ENCODE results near the gene CHD9.
A peak's percentile ranks its signal among the peaks of the same experiment; 100 is the strongest.

Gene CHD9

GRCh38 chr16:53224951-53225533 lies 170.3 kb downstream of the CHD9 start:
- no peak for DNase-seq (ENCODE audit: low read depth, low spot score)
- ChIA-PET POLR2A (no interaction called here), CTCF (interaction anchor here (0.9 kb wide), 1 partner anchor 167 kb away, joined by 3 read pairs; no protein-coding TSS in a partner anchor)
- no peak overlapping the region for H3K4me3 ChIP-seq (ENCODE audit: low read depth, low read length)
- no peak for TF ChIP-seq CTCF (IDR thresholded peaks at IDR 0.05; ENCODE audit: insufficient read depth, low read length, missing control alignments)

- CTCF ChIA-PET: interaction anchor here (0.6 to 1.6 kb wide), 3 partner anchors 9 to 178 kb away, joined by 3 to 7 read pairs (median 4); partner anchors contain the start of gene CHD9
- no peak overlapping the region for H3K4me3 ChIP-seq (ENCODE audit: low read depth, low read length)
- no peak for TF ChIP-seq CTCF (IDR thresholded peaks at IDR 0.05; ENCODE audit: insufficient read depth, low read length, missing control alignments)
- POLR2A ChIA-PET: no interaction called here
- DNase-seq (ENCODE audit: low read depth, low spot score): no peak
Measured at GRCh38 chr16:53232826-53233529, 178.2 kb downstream of the CHD9 start.

- DNase-seq (ENCODE audit: low read depth, low spot score): no peak
- ChIA-PET POLR2A (no interaction called here), CTCF (no interaction called here)
- H3K4me3 ChIP-seq (ENCODE audit: low read depth, low read length): no peak overlapping the region
- no peak for TF ChIP-seq CTCF (IDR thresholded peaks at IDR 0.05; ENCODE audit: insufficient read depth, low read length, missing control alignments)
Measured at GRCh38 chr16:53234836-53235235, 180.0 kb downstream of the CHD9 start.

- ChIA-PET CTCF (no interaction called here), POLR2A (no interaction called here)
- no peak for DNase-seq (ENCODE audit: low read depth, low spot score)
- no peak overlapping the region for H3K4me3 ChIP-seq (ENCODE audit: low read depth, low read length)
- no peak for TF ChIP-seq CTCF (IDR thresholded peaks at IDR 0.05; ENCODE audit: insufficient read depth, low read length, missing control alignments)
Measured at GRCh38 chr16:53235851-53236250, 181.1 kb downstream of the CHD9 start.

- ChIA-PET CTCF (no interaction called here), POLR2A (no interaction called here)
- no peak overlapping the region for H3K4me3 ChIP-seq (ENCODE audit: low read depth, low read length)
- DNase-seq (ENCODE audit: low read depth, low spot score): no peak
- no peak for TF ChIP-seq CTCF (IDR thresholded peaks at IDR 0.05; ENCODE audit: insufficient read depth, low read length, missing control alignments)
Measured at GRCh38 chr16:53249331-53249730, 194.5 kb downstream of the CHD9 start.

GRCh38 chr16:53257001-53257400 lies 202.2 kb downstream of the CHD9 start:
- ChIA-PET CTCF (no interaction called here), POLR2A (no interaction called here)
- TF ChIP-seq CTCF (IDR thresholded peaks at IDR 0.05; ENCODE audit: insufficient read depth, low read length, missing control alignments): no peak
- DNase-seq (ENCODE audit: low read depth, low spot score): peak; percentile 10
- no peak overlapping the region for H3K4me3 ChIP-seq (ENCODE audit: low read depth, low read length)
